ENCODE measurements around the gene BCL2A1.
A peak's percentile ranks its signal among the peaks of the same experiment; 100 is the strongest.
"Not testable (repeated sequence)": the region's sequence is repeated elsewhere in the genome, so short reads cannot be mapped to it uniquely, and the experiment has no call there.

BCL2A1 gene

DNA sequence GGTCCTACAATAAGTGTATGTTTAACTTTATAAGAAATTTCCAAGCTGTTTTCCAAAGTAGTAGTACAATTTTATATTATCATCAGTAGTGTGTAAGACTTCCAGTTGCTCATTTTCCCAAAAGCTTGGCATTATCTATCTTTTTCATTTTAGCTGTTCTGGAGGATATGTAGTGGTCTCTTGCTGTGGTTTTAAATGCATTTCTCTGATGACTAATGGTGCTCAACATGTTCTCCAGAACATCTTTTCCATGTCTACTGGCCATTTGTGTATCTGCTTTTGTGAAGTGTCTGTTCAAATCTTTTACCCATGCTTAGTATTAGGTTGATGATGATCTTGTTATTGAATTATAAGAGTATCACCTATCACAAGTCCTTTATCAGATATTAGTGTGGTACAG, 13.3 kb downstream of the BCL2A1 start:
- DNase-seq (ENCODE audit: low read depth) = no peak

DNA sequence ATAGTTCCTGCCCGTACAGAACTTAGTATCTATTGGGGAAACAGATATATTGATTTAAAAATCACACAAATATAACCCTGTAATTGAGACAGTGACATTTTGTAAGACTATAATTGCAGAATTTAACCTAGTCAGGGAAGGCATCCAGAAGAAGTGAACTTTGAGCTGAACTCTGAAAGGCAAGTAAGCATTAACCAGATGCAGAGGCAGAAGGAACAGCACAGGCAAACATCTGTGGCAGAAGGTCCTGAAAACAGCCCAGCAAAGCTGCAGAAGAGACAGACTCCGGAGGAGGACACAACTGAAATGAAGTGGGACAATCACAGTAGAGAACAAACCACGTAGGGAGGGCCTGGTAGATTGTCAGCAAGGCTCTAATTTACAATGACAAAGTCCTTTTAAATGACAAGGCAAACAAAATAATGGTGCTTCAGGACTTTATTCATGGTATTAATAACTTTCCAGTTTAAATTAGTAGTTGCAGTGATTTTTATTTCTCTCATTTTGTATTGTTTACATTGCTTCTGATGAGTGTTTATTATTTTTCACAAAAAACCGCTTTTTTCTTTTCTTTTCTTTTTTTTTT, 14.5 kb downstream of the BCL2A1 start:
- DNase-seq (ENCODE audit: low read depth) = no peak

DNA sequence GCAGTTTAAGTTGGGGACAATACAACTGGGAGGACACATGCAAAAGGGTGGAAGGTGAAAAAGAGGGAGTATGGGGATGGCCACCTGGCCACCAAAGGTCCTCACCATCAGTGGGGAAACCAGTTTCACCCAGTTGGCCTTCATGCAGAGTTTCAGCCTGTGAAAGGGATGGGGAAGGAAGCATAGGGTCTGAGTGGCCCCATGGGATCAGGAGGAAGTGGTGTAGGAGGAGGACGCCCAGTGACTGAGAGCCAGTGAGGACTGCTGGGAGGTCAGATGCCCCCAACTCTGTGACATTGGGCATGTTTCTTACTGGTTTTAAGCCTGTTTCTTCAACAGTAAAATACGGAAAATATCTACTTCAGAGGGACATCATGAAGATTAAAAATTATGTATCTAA, 16.3 kb downstream of the BCL2A1 start:
- DNase-seq (ENCODE audit: low read depth) = no peak

DNA sequence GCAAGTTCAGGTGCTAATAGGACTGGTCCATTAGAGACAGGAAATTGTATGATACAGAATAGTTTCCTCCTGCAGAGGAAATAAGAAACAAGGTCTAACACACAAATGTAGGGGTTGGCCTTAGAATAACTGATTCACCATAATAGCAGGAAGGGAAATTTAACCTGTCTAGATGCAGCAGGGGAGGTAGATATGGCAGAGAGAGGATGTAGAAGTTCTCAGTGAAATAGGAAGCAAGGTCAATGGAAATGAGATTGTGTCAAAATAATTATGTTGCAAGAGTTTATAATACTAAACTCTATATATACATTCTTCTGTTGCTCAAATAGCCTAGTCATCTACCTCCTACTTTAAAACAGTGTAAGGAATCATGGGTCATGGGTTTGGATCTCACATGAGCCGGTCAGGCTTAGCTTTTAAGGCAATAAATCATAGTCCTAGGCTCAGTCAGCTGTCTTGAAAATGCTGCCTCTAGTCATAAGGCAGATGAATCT, 17.0 kb downstream of the BCL2A1 start:
- no peak for DNase-seq (ENCODE audit: low read depth)

DNA sequence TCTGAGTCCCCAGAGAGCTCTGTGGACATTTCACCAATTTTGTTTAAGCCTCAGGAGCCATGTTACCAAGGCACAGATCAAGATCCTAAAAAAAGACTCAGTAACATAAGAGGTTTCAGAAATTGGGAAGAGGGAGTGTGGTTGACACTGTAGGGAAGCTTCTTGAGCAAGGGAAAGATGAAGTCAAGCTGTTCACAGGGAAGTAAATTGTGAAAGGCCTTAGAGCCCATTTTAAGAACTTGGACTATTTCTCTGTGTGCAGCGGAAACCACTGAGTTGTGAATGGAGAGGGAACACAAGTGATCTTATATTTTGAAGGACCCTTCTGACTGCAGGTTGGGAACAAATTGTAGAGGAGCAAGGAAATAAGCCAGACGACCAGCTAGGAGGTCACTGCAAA, 18.7 kb downstream of the BCL2A1 start:
- no peak for DNase-seq (ENCODE audit: low read depth)

DNA sequence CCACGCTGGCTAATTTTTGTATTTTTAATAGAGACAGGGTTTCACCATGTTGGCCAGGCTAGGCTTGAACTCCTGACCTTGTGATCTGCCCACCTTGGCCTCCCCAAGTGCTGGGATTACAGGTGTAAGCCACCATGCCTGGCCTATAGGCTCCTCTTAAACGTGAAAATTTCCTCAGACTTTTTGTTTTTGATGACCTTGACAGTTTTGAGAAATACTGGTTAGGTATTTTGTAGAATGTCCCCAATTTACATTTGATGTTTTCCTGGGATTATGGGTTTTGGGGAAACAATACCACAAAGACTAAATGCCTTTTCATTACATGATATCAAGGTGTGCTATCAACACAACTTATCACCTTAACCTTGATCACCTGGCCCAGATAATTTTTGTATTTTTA, 20.7 kb downstream of the BCL2A1 start:
- DNase-seq (ENCODE audit: low read depth) = no peak

DNA sequence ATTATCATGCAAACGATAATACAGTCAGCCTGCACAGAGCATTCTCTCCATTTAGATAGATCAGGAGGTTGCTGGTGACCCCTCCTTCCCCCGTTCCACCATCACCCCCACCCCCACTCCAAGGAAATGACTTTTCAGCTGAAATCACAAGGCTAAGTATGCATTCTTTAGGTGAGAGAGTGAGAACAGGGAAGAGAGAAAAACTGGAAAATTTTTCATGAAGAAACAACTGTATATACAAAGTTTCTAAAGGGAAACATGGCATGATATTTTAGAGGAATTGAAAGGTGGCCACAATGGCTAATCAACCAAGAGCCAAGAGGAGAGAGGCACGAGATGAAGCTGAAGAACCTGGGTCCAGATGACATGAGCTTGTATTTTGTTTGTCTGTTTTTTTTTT, 22.2 kb downstream of the BCL2A1 start:
- no peak for DNase-seq (ENCODE audit: low read depth)

DNA sequence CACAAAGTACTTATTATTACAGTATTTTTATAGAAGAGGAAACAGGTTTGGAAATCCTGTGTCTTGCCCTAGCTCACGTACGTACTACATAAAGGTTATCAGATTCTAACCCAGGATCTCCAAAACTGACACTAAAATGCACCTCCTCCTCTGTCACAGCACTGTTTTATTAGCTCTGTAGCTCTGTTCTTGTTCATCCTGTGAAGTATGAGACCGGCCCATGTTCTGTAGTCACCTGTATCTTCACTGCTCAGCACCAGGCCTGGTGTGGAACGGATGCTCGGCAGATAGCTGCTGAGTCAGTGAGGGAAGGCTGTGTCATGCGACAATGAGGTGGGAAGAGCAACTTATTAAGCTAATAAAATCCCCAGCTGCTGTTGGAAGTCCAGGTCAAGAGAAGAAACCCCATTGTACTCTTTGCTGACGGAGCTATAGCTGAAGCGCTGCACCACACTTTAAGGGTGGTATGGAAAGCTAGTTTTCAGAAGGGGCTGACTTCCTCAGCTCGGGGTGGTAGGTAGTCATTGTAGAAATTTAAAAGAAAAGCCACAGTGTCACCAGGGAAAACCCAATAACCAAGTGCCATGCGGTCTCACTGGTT, 22.8 kb downstream of the BCL2A1 start:
- DNase-seq (ENCODE audit: low read depth) = no peak

DNA sequence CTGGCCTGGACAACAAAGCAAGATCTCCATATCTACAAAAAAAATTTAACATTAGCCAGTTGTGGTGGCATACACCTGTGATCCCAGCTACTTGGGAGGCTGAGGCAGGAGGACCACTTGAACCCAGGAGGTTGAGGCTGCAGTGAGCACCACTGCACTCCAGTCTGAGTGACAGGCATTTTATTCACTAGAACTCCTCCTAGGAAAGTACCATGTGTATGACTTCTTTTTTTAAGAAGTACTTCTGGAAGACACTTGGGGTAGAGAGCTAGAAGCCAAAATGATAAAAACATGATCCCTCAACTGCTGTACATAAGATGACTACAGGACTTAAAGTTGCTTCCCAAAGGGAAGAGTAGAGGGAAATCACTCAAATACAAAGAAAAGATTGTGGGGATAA, 24.0 kb downstream of the BCL2A1 start:
- DNase-seq (ENCODE audit: low read depth) = no peak

DNA sequence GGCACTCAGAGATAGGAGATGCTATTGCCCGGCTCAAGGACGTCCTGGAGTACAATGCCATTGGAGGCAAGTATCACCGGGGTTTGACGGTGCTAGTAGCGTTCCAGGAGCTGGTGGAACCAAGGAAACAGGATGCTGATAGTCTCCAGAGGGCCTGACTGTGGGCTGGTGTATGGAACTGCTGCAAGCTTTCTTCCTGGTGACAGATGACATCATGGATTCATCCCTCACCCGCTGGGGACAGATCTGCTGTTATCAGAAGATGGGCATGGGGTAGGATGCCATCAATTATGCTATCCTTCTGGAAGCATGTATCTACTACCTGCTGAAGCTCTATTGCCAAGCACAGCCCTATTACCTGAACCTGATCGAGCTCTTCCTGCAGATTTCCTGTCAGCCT, 26.4 kb downstream of the BCL2A1 start:
- DNase-seq (ENCODE audit: low read depth) = no peak

DNA sequence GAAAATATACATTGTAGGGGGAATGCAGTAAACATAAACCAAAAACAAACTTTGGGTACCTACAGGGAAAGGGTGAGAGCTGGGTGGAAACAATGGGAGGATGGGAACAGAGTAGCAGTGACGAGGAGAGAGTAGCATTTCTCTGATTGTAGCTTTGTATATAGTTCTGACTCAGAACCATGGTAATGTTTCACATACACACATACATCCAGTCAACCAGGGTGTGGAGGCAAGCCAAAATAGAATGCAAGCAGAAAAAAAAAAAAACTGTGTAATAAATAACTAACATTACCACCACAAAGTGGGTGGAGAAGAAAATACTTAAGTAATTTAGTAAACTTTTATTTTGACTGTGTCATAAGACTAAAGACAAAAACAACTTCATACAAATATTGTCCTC, 27.2 kb downstream of the BCL2A1 start:
- no peak for DNase-seq (ENCODE audit: low read depth)

DNA sequence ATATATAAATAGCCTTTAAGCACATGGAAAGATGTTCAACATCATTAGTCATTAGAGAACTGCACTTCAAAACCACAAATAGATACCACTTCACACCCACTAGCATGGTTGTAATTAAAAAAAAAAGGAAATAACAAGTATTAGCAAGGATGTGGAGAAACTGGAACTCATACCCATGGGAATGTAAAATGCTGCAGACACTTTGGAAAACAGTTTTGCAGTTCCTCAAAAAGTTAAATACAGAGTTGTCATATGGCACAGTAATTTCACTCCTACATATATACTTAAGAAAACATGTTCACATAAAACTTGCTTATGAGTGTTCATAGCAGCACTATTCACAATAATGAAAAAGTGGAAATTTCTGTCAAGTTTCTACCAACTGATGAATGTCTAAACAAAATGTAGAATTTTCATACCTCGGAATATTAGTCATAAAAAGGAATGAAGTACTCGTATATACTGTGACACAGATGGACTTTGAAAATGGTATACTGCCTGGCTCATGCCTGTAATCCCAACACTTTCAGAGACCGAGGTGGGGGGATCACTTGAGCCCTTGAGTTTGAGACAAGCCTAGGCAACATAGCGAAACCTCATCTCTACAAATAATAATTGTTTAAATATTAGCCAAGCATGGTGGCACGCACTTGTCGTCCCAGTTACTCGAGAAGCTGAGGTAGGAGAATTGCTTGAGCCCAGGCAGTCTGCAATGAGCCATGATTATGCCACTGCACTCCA, 28.1 kb downstream of the BCL2A1 start:
- DNase-seq (ENCODE audit: low read depth) = no peak

DNA sequence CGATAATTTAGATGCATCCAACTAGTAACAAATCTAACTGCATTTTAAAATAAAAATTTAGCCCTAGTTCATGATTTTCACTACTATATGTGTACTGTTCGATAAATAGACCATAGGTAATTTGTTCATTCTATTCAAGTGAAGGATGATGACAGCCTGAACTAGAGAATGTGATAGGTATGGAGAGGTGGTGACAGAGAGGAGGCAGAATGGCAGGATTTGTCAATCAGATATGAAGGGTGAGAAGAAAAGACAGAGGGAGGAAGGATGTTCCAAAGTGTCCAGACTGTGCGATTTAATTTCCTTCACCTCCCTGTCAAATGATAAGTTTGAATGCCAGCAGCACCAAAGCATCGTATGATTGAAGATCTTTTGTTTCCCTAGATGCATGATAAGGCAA, 31.6 kb downstream of the BCL2A1 start:
- DNase-seq (ENCODE audit: low read depth) = no peak

DNA sequence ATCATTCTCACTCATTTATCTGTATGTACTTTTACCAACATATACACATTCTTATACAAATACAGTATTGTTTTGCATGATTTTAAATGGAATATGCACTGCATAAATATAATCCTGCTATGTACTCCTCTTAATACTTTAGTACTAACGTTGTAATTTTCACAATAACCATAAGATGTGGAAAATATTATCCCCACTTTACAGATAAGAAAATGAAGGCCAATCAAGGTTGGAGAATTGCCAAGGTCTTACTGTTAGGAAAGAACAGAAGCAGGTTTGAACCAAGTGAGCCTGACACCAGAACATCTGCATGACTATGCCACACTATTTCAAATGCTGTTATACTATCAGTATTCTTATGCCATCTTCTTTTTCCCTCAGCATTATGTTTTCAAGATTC, 32.9 kb downstream of the BCL2A1 start:
- no peak for DNase-seq (ENCODE audit: low read depth)

DNA sequence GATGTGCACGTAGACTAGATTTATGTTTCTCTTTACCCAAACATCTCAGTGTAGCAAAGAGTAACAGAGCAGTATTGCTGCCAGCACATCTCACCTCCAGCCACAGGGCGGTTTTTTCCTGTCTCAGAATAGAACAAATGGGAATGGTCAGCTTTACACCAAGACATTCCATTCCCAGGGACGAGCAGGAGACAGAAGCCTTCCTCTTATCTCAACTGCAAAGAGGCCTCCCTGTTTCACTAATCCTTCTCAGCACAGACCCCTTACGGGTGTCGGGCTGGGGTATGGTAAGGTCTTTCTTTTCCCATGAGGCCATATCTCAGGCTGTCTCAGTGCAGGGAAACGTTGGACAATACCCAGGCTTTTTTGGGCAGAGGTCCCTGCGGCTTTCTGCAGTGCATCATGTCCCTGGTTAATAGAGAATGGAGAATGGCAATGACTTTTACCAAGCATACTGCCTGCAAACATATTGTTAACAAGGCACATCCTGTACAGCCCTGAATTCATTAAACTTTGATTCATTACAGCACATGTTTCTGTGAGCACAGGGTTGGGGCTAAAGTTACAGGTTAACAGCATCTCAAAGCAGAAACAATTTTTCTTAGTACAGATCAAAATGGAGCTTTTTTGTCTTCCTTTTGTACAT, 35.3 kb downstream of the BCL2A1 start:
- DNase-seq (ENCODE audit: low read depth) = not testable (repeated sequence)

DNA sequence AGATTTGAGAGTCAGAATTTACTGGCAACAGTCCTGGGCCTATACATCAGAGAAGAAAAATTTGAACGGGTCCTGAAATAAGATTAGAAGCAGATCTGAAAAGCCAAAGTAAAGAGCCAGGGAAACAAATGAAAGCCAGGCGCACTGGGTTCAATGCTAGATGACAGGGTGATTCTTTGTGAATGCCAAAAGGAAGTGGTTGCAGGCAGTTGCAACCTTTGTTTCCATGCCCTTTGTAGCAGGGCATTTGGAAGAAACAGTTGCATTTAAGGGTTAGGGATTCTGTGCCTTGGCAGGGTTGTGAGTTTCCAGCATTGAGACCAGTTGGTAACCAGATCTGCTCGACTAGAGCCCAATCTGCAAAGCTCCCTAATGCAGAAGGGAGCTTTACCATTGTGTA, 37.8 kb downstream of the BCL2A1 start:
- no peak for DNase-seq (ENCODE audit: low read depth)

DNA sequence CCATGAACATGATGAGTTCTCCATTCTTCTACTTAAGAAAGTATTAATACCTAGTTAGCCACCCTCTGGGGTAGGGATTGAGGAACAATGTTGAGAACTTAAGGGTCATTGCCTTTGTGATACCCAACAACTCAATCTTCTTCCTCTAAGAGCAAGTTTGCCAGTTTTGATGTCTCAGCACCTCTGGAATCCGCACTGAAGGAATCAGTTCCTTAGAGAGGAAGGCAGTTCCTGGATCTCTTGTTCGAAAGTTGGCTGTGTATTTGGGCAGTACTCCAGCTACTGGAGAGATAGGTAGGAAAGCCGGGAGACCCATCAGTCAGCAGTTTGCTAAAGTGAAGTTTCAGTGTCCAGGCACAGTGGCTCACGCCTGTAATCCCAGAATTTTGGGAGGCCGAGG, 38.5 kb downstream of the BCL2A1 start:
- DNase-seq (ENCODE audit: low read depth) = no peak

DNA sequence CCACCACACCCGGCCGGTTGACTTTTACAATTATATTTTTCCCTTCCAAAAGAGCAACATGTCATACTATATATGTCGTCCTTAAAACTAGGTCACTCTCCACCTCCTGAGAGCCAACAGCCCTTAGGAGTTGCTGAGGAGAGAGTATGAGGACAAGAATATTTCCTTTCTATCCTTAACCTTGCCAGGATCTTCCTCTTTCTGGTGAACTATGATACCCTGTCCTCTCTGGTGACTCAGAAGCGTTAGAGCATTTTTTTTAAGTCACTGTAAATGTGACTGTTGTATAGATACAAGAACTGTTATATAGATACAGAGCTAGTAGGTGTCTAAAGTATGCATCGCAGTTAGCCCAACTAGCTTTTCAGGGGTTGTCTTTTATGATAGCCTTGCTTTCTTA, 40.5 kb downstream of the BCL2A1 start:
- DNase-seq (ENCODE audit: low read depth) = no peak

DNA sequence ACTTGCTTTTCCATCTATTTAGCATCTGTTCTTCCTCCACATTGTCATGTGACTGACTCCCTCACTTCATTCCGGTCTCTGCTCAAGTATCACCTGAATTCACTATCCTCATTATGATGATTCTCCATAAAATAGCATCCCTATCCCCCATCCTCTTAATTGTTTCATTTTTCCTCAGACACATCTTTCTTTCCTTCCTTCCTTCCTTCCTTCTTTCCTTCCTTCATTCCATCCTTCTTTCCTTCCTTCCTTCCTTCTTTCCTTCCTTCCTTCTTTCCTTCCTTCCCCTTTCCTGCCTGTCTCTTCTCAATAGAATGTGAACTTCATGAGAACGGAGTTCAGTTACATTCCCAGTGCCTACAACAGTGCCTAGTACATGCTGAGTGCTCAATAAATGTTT, 41.6 kb downstream of the BCL2A1 start:
- DNase-seq (ENCODE audit: low read depth) = no peak

DNA sequence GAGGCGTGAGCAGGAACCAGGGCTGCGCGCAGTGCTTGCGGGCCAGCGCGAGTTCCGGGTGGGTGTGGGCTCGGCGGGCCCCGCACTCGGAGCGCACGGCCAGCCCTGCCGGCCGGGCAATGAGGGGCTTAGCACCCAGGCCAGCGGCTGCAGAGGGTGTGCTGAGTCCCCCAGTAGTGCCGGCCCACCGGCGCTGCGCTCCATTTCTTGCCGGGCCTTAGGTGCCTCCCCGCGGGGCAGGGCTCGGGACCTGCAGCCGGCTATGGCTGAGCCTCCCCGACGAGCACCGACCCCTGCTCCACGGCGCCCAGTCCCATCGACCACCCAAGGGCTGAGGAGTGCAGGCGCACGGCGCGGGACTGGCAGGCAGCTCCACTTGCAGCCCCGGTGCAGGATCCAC, 44.9 kb downstream of the BCL2A1 start:
- DNase-seq (ENCODE audit: low read depth) = not testable (repeated sequence)

DNA sequence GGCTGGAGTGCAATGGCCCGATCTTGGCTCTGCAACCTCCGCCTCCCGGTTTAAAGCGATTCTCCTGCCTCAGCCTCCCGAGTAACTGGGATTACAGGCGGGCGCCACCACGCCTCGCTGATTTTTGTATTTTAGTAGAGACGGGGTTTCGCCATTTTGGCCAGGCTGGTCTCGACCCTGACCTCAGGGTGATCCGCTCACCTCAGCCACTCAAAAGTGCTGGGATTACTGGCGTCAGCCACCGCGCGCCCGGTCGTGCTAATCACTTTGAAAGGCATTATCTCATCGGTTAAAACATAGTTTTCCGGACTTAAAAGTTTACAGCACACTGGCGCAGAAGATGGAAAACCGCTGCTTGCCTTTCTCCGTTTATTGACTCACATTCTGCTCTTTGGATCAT, 46.6 kb downstream of the BCL2A1 start:
- DNase-seq (ENCODE audit: low read depth) = no peak

DNA sequence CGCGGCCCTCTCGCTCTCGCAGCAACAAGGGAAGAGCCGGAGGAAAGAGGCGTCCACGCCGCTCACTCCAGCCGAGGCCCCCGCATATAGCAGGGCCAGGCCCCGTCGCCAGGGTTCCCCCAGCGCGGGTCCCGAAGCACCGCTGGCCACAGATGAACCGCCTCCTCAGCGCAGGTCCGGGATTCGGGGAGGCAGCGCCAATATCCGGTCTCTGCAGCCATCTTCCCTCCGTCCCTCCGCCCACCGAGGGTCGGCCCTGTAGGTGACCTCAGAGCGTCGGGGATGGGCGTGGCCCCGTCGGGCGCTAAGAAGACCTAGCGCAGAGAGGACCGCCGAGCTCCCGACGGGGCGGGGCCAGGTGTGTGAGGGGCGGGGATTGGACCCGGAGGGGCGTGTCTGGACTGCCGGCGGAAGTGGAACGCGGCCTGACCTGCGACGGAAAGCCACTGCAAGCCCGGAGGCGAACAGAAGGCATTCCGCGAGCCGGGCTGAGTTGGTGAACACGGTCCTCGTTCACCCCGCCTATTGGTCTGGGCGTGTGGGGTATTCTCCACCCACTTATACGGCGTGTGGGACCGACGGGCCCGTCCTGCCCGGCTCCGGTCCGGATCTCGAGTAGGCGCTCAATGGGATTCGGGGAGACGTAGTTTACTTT, 47.4 kb downstream of the BCL2A1 start:
- DNase-seq (ENCODE audit: low read depth) = peak; percentile 92

DNA sequence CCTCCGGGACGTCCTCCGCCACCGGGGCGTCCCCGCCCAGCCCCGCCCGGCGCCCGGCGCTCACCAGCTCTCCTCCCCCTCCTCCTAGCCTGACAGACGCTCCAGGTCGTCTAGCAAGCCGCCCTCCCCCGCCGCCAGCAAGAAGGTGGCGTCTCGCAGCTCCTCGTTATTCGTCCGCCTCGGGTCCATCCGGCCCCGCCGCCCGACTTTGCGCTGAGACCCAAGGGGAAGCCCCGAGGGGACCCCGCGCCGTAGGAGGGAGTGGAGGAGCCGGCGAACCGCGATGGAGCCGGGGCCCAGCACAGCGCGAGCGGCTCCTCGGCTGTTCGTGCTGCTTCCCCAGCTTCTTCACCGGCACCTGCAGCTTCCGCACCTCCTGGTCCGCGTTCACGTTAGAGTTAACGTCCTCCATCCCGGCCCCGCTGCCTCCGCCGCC, 47.9 kb downstream of the BCL2A1 start:
- DNase-seq (ENCODE audit: low read depth) = peak; percentile 47

All from T-helper 22 cell (primary cell).